Brain microvascular endothelial cell (primary cell): ENCODE measurements around the gene ITGAX.

ENCODE experiments used
- DNase-seq: peaks from one replicate; pipeline ENCODE4 v3.0.0-alpha.2; 2020
- H3K27ac ChIP-seq: fragments of 250-450 bp; sonication (Bioruptor Pico); 2 replicates; pipeline ENCODE4 v1.5.1; 2020; ENCODE audit warnings: mild to moderate bottlenecking, moderate library complexity
- H3K27me3 ChIP-seq: fragments of 250-450 bp; sonication (Bioruptor Pico); replicated peaks from 2 replicates; pipeline ENCODE4 v1.5.1; 2020; ENCODE audit warnings: mild to moderate bottlenecking
- H3K36me3 ChIP-seq: fragments of 250-450 bp; sonication (Bioruptor Pico); replicated peaks from 2 replicates; pipeline ENCODE4 v1.5.1; 2020; ENCODE audit warnings: mild to moderate bottlenecking
- H3K4me3 ChIP-seq: 2 replicates; pipeline ENCODE4 v1.5.1; 2011; ENCODE audit warnings: low read depth, mild to moderate bottlenecking, control low read depth, low read length, moderate library complexity
- in situ Hi-C: cut with HindIII; loops from 2 replicates; pipeline ENCODE4 v1.10.0; 2017; ENCODE audit warnings: low sequenced_read_pairs, low pct_ligation_motif_present
- TF ChIP-seq, protein P1 (sequence below): IDR thresholded peaks from 2 replicates; pipeline ENCODE4 v1.5.1; 2011; ENCODE audit warnings: low read depth, mild to moderate bottlenecking, moderate library complexity, low read length, control low read depth, inconsistent platforms; ENCODE audit errors: missing control alignments

Gene ITGAX

GRCh38 chr16:31344712-31345111, 10.3 kb upstream of the ITGAX start:
- no peak overlapping the region for H3K4me3 ChIP-seq
- TF ChIP-seq, protein P1, sequence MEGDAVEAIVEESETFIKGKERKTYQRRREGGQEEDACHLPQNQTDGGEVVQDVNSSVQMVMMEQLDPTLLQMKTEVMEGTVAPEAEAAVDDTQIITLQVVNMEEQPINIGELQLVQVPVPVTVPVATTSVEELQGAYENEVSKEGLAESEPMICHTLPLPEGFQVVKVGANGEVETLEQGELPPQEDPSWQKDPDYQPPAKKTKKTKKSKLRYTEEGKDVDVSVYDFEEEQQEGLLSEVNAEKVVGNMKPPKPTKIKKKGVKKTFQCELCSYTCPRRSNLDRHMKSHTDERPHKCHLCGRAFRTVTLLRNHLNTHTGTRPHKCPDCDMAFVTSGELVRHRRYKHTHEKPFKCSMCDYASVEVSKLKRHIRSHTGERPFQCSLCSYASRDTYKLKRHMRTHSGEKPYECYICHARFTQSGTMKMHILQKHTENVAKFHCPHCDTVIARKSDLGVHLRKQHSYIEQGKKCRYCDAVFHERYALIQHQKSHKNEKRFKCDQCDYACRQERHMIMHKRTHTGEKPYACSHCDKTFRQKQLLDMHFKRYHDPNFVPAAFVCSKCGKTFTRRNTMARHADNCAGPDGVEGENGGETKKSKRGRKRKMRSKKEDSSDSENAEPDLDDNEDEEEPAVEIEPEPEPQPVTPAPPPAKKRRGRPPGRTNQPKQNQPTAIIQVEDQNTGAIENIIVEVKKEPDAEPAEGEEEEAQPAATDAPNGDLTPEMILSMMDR: no peak
- in situ Hi-C loops: no loop called here
- H3K27ac ChIP-seq: no peak overlapping the region
- no peaks in the 10 kb centered on the region for H3K27me3 ChIP-seq
- no peaks in the 10 kb centered on the region for H3K36me3 ChIP-seq
- DNase-seq: no peak

DNA sequence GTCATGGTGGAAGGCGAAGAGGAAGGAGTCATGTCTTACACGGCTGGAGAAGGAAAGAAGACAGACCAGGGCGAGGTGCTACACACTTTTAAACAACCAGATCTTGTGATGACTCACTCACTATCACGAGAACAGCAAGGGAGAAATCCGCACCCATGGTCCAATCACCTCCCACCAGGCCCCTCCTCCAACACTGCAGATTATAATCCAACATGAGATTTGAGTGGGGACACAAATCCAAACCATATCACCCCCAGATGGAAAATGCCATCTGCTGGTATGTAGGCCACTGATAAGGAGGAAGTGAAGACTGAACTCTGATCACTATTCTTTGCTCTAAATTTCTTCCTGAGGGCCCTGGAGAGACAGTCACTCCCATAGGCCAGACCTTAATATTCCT, 7.5 kb upstream of the ITGAX start:
- H3K27ac ChIP-seq: no peak overlapping the region
- no peaks in the 10 kb centered on the region for H3K27me3 ChIP-seq
- no peaks in the 10 kb centered on the region for H3K36me3 ChIP-seq
- TF ChIP-seq, protein P1: no peak
- in situ Hi-C loops: no loop called here
- no peak for DNase-seq
- H3K4me3 ChIP-seq: no peak overlapping the region

- Histone ChIP-seq H3K27ac (no peak overlapping the region), H3K27me3 (no peaks in the 10 kb centered on the region), H3K4me3 (no peak overlapping the region), H3K36me3 (no peaks in the 10 kb centered on the region)
- DNase-seq: no peak
- in situ Hi-C loops: no loop called here
- TF ChIP-seq, protein P1: no peak
These were observed 6.4 kb upstream of the ITGAX start for GRCh38 chr16:31348579-31348978.

GRCh38 chr16:31350275-31351005, 4.5 kb upstream of the ITGAX start:
- no peaks in the 10 kb centered on the region for H3K27me3 ChIP-seq
- H3K36me3 ChIP-seq: no peaks in the 10 kb centered on the region
- TF ChIP-seq, protein P1: no peak
- DNase-seq: no peak
- no peak overlapping the region for H3K27ac ChIP-seq
- in situ Hi-C loops: no loop called here
- H3K4me3 ChIP-seq: no peak overlapping the region

- no peak overlapping the region for H3K4me3 ChIP-seq
- no peak for DNase-seq
- no peak overlapping the region for H3K27ac ChIP-seq
- TF ChIP-seq, protein P1: no peak
- H3K27me3 ChIP-seq: no peaks in the 10 kb centered on the region
- H3K36me3 ChIP-seq: no peaks in the 10 kb centered on the region
- in situ Hi-C loops: no loop called here
These were observed 3.6 kb upstream of the ITGAX start for GRCh38 chr16:31351246-31351941.
